HUES64 (cell line): ENCODE results near the gene RNF25.

Experiments used
- H3K27ac ChIP-seq: 2 replicates; pipeline ENCODE4 v1.7.0; 2013; ENCODE audit warnings: low read depth, low read length, inconsistent platforms
- H3K27me3 ChIP-seq: 2 replicates; pipeline ENCODE4 v1.6.1; 2013; ENCODE audit warnings: mild to moderate bottlenecking, low read length; ENCODE audit not compliant: insufficient read depth
- H3K36me3 ChIP-seq: 2 replicates; pipeline ENCODE4 v1.6.1; 2013; ENCODE audit warnings: mild to moderate bottlenecking, low read length; ENCODE audit not compliant: insufficient read depth
- H3K4me1 ChIP-seq: 2 replicates; pipeline ENCODE4 v1.6.1; 2013; ENCODE audit warnings: mild to moderate bottlenecking, low read length, moderate library complexity; ENCODE audit not compliant: insufficient read depth
- H3K4me3 ChIP-seq: 2 replicates; pipeline ENCODE4 v1.5.1; 2013; ENCODE audit warnings: mild to moderate bottlenecking, low read length, moderate library complexity
- H3K9ac ChIP-seq: 2 replicates; pipeline ENCODE4 v1.6.1; 2013; ENCODE audit warnings: mild to moderate bottlenecking, low read depth, low read length
- H3K9me3 ChIP-seq: 2 replicates; pipeline ENCODE4 v1.6.1; 2013; ENCODE audit warnings: low read depth, low read length; ENCODE audit not compliant: insufficient read depth
- WGBS: fragments of 150-250, 120-280 bp; methylation state at CpG from one replicate; pipeline ENCODE4 v1.1.7; 2013; ENCODE audit warnings: missing lambda C conversion rate; 5-methylcytosine and 5-hydroxymethylcytosine counted together

Gene RNF25

DNA sequence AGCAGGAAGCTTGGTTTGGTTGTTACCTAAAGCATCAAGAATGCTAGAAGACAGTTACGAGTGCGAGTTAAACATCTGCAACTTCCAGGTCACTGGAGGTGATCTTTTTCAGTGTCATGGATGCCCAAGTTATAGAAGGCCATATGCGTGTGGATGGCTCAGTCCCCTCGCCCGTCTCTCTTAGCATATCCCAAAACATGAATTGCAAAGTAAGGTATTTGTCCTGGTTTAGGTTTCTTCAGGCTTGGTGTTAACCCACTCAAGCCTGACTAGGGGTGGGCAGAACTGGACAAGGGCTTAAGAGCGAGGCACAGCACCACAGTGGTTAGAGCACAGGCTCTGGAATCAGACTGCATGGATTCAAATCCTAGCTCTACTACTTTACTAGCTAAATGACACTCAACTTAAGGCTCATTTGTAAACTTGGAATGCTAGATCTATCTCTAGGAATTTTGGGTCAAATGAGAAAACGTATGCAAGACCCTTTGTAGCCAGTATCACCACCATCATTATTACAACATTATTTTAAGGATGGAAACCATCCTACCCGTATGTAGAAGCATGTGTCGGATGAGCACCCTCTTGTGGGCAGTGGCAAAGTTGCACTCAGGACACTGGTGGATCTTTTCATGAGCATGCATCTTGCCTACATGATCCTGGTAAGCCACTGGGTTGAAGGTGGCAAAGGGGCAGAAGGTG lies 23.6 kb downstream of the RNF25 start:
- Histone ChIP-seq H3K9me3 (no peaks in the 10 kb centered on the region), H3K27me3 (no peaks in the 10 kb centered on the region), H3K4me1 (no peaks in the 10 kb centered on the region), H3K4me3 (no peak overlapping the region), H3K27ac (no peak overlapping the region), H3K9ac (no peak overlapping the region), H3K36me3 (peaks cover 96% of the 10 kb centered on the region)
- 87% methylated on average over 9 of the region's 9 CpGs for WGBS

DNA sequence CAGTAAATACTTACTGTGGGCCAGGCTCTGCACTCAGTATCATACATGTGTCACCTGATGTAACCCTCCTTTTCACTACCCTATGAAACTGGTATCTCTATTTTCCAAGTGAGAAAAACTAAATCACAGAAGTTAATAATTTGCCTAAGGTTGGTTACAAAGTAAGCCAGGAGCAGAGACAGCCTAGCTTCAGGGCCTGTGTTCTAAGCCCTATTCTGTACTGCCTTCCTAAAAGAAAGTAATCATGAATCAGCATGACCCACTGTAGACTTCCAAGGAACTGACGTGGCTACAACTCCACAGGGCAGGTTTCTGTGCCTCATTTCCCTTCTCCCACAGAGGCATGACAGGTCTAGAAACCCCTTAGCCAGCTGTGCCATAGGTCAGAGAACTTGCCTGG lies 26.7 kb downstream of the RNF25 start:
- Histone ChIP-seq H3K9ac (no peak overlapping the region), H3K4me3 (no peak overlapping the region), H3K4me1 (no peaks in the 10 kb centered on the region), H3K27me3 (no peaks in the 10 kb centered on the region), H3K27ac (no peak overlapping the region), H3K9me3 (no peaks in the 10 kb centered on the region), H3K36me3 (peaks cover 92% of the 10 kb centered on the region)
- 94% methylated on average over 1 of the region's 1 CpG for WGBS

DNA sequence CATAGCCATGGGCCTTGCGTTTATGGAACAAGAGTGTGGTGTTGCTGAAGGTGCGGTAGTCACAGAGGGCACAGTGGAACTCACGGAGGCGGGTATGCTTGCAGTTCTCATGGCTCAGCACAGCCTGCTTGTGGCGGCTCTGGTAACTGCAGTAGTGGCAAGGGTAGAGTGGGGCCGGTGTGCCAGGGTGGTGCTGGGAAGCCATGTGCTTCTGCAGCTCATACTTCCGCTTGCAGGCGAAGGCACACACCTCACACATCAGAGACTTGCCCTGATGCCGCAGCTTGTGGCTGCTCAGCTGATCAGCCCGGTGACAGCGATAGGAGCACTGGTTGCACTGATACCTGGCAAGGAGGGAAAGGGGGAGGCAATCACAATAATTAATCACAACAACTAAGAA lies 27.1 kb downstream of the RNF25 start:
- Histone ChIP-seq H3K27ac (no peak overlapping the region), H3K9ac (no peak overlapping the region), H3K9me3 (no peaks in the 10 kb centered on the region), H3K4me3 (no peak overlapping the region), H3K4me1 (no peaks in the 10 kb centered on the region), H3K27me3 (no peaks in the 10 kb centered on the region), H3K36me3 (peaks cover 91% of the 10 kb centered on the region)
- 93% methylated on average over 11 of the region's 11 CpGs for WGBS

DNA sequence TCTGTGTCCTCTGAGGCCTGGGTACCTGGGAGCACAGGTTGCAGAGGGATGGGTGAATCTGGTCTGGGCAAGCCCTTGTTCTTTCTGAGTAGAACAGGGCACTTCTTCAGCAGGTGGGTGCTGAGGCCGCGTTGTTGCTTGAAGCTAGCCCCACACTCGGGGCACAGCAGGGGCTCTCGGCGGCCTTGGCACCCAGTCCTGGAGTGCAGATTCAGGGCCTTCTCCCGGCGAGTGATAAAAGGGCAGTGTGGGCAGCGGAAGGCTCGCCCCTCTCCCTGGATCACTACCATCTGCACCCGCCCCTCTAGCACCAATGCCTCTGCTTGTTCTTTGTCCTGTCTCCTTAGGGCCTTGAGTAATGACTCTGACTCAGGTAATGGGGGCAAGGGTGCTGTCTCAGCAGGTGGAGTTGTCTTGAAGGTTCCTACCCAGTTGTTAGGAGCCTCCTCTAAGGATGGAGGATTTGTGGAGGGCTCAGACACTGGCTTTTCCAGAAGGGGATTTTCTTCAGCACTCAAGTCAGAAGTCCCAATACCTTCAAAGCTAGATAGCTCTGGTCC lies 28.0 kb downstream of the RNF25 start:
- 95% methylated on average over 10 of the region's 10 CpGs for WGBS
- no peaks in the 10 kb centered on the region for H3K27me3 ChIP-seq
- no peak overlapping the region for H3K9ac ChIP-seq
- no peaks in the 10 kb centered on the region for H3K9me3 ChIP-seq
- peaks cover 90% of the 10 kb centered on the region for H3K36me3 ChIP-seq
- H3K27ac ChIP-seq: no peak overlapping the region
- no peak overlapping the region for H3K4me3 ChIP-seq
- H3K4me1 ChIP-seq: no peaks in the 10 kb centered on the region

DNA sequence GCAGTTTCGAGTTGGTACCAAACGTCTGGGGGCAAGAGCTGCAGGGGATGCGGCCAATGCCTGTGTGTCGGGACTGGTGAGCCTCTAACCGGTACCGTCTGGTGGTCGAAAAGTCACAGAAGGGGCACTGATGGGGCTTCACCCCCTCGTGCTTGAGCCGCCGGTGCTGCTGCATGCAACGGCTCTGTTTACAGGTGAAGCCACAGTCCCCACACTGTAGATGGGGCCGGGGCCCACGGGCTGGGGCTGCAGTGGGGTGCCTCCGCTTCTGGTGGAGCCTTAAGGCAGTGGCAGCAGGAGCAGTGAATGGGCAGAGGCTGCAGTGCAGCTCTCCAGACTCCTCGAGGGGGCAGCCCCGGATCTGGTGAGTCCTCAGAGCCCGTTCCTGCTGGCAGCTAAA lies 29.0 kb downstream of the RNF25 start:
- no peak overlapping the region for H3K27ac ChIP-seq
- H3K9me3 ChIP-seq: no peaks in the 10 kb centered on the region
- WGBS: 95% methylated on average over 17 of the region's 17 CpGs
- peaks cover 90% of the 10 kb centered on the region for H3K36me3 ChIP-seq
- no peak overlapping the region for H3K9ac ChIP-seq
- no peaks in the 10 kb centered on the region for H3K27me3 ChIP-seq
- H3K4me1 ChIP-seq: no peaks in the 10 kb centered on the region
- no peak overlapping the region for H3K4me3 ChIP-seq

DNA sequence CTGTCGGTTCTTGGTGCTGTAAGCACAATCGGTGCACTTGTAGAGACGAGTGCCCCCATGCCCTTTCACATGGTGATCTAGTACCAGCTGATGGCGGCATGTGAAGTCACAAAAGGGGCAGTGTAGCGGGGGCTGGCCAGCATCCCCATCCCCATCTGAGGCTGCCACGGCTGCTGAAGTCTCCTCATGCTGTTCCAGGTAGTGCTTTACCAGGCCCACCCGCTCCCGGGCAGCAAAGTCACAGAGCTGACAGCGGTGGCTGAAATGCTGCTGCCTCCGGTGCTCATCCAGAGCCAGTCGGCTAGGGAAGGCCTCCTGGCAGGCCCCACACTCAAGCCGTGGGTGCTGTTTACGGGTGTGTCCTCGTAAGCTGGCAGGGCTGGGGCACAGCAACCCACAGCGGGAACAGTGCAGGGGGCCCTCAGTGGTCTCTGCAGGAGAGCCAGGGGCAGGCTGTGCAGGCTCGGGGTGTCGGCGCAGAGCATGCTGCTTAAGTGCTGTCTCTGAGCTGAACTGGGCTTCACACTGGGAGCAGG lies 29.6 kb downstream of the RNF25 start:
- Histone ChIP-seq H3K9ac (no peak overlapping the region), H3K9me3 (no peaks in the 10 kb centered on the region), H3K27ac (no peak overlapping the region), H3K27me3 (no peaks in the 10 kb centered on the region), H3K4me1 (no peaks in the 10 kb centered on the region), H3K4me3 (no peak overlapping the region), H3K36me3 (peaks cover 90% of the 10 kb centered on the region)
- 97% methylated on average over 18 of the region's 18 CpGs for WGBS

DNA sequence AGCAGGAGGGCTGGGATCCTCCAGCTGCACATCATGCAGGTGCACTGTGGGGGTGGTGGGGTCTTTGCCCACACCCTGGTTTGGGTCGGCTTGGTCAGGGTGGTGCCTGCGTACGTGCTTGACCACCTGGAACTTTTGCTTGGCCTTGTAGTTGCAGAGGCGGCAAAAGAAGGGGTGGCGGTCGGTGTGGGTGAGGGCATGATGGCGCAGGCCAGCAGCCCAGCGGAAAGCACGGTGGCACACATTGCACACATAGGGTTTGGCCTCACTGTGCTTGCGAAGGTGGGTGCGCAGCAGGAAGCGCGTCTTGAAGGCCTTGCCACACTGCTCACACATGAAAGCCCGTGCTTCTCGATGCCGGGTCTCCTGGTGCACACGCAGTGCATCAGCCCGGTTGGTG lies 33.4 kb downstream of the RNF25 start:
- Histone ChIP-seq H3K4me1 (no peaks in the 10 kb centered on the region), H3K9ac (no peak overlapping the region), H3K9me3 (no peaks in the 10 kb centered on the region), H3K27me3 (no peaks in the 10 kb centered on the region), H3K4me3 (no peak overlapping the region), H3K36me3 (peaks cover 90% of the 10 kb centered on the region), H3K27ac (no peak overlapping the region)
- 97% methylated on average over 18 of the region's 18 CpGs for WGBS

DNA sequence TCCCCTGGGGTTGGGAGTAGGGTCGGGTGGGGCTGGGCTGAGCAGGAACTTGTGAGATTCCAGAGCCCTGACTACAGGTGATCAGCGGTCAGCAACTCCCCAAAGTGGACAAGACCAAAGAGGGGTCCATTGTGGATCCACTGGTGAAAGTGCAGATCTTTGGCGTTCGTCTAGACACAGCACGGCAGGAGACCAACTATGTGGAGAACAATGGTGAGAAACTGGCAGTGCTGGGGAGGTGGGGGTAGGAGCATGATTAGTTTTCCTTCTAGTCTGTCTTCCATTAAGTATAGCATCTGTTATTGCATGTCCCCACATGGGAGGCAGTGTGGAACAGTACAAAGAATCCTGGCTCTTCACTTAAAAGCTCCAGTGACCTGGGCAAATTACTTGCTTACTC lies 36.1 kb downstream of the RNF25 start:
- peaks cover 68% of the 10 kb centered on the region for H3K36me3 ChIP-seq
- no peaks in the 10 kb centered on the region for H3K27me3 ChIP-seq

DNA sequence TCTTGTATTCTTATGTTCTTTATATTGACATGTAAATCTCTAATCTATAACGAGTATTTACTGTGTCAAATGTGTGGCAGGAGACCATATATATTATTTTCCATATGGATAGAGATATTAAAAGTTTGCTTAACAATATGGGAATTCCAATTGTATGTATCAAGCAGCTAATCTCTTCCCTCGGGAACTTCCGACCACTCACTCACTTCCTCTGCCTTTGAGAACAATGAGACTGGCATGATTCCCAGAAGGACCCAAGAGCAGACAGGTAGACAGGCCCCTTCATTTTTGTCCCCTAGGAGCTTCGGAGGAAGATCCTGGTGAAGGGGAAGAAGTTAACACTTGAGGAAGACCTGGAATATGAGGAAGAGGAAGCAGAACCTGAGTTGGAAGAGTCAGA lies 40.0 kb downstream of the RNF25 start:
- no peaks in the 10 kb centered on the region for H3K27me3 ChIP-seq
- H3K4me3 ChIP-seq: no peak overlapping the region
- no peak overlapping the region for H3K9ac ChIP-seq
- 85% methylated on average over 3 of the region's 4 CpGs for WGBS
- no peak overlapping the region for H3K27ac ChIP-seq
- H3K9me3 ChIP-seq: no peaks in the 10 kb centered on the region
- H3K4me1 ChIP-seq: no peaks in the 10 kb centered on the region
- H3K36me3 ChIP-seq: peaks cover 32% of the 10 kb centered on the region

More for the DNA sequence above, 36.1 kb downstream of the RNF25 start:
- Histone ChIP-seq H3K4me1 (no peaks in the 10 kb centered on the region), H3K9ac (no peak overlapping the region), H3K27ac (no peak overlapping the region), H3K9me3 (no peaks in the 10 kb centered on the region), H3K4me3 (no peak overlapping the region)
- WGBS: 91% methylated on average over 5 of the region's 5 CpGs

DNA sequence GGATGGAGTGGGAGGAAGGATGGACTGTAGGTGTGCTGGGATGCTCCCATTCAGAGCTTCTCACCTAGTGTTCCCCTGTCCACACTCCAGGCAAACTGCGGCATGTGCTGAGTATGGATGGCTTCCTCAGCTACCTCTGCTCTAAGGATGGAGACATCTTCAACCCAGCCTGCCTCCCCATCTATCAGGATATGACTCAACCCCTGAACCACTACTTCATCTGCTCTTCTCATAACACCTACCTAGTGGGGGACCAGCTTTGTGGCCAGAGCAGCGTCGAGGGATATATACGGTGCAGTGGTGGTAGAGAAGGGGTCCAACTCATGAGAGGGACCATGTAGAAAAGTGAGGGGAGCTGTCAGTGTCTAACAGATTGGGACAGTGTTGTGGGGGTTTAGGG lies 43.9 kb downstream of the RNF25 start:
- no peak overlapping the region for H3K9ac ChIP-seq
- H3K4me3 ChIP-seq: no peak overlapping the region
- no peaks in the 10 kb centered on the region for H3K4me1 ChIP-seq
- H3K27me3 ChIP-seq: no peaks in the 10 kb centered on the region
- WGBS: 95% methylated on average over 4 of the region's 4 CpGs
- no peaks in the 10 kb centered on the region for H3K36me3 ChIP-seq
- no peak overlapping the region for H3K27ac ChIP-seq
- H3K9me3 ChIP-seq: no peaks in the 10 kb centered on the region

DNA sequence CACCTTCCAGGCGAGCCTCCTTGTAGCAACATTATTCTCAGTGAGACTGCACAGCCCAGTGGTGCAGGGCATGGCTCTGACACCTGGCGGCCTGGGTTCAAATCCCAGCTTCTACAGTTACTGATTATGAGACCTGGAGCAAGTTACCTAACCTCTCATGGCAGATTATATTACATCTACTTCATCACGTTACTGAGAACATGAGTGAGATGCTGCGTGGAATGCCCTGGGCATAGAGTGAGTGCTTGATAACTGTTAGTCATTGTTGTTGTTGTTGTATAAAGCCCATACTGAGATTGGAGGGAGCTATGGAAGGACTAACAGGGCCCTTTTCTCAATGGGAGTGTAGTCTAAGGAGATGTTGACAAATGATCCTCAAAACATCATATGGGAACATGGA lies 45.4 kb downstream of the RNF25 start:
- Histone ChIP-seq H3K9ac (no peak overlapping the region), H3K4me3 (no peak overlapping the region), H3K27me3 (no peaks in the 10 kb centered on the region), H3K36me3 (no peaks in the 10 kb centered on the region), H3K4me1 (no peaks in the 10 kb centered on the region), H3K9me3 (no peaks in the 10 kb centered on the region), H3K27ac (no peak overlapping the region)
- 90% methylated on average over 4 of the region's 4 CpGs for WGBS

DNA sequence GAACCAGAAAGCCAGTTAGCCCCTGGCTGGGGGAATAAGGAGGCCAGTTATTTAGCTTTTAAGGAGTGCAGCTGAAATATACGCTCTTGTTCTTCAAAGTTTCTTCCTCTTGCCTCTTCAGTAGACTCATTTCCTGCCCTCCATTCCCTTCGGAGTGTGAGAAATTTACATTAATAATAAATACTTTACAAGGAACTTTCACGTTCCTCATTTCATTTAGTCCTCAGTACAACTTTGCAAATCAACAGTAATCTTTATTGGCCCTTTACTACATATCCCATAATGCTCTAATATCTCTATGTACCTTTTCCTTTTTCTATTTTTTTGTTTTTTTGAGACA lies 48.5 kb downstream of the RNF25 start:
- WGBS: 86% methylated on average over 3 of the region's 3 CpGs
- Histone ChIP-seq H3K4me3 (no peak overlapping the region), H3K9ac (no peak overlapping the region), H3K4me1 (no peaks in the 10 kb centered on the region), H3K27me3 (no peaks in the 10 kb centered on the region), H3K27ac (no peak overlapping the region), H3K36me3 (no peaks in the 10 kb centered on the region), H3K9me3 (no peaks in the 10 kb centered on the region)
